NCI-H1694 treated with DMSO at 0.1 percent for 48 hours (cell line): ENCODE results near the gene FLYWCH1.

Source experiments
- DNase-seq: peaks from one replicate; lab custom pipeline; 2025; lab: John Stamatoyannopoulos, UW

FLYWCH1 gene

GRCh38 chr16:2953706-2954627 lies 42.2 kb downstream of the FLYWCH1 start:
- DNase-seq: peak; percentile 29

- DNase-seq: no peak
Measured at GRCh38 chr16:2954656-2955381, 43.1 kb downstream of the FLYWCH1 start.

DNA sequence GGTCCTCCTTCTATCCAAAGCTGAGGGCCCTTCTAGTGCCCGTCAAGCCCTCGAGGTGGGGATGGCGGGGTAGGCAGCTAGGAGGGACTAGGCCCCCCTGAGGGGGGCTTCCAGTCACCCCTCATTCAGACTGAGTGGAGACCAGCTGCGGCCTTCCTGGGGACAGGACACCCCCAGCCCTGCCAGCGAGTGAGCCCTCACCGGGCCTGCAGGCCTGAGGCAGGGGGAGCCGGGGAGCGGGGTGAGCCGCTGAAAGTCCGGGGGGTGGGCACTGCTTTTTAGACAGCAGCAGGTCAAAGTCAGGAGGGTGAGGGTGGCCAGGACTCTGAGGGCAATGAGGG lies 43.7 kb downstream of the FLYWCH1 start:
- no peak for DNase-seq

GRCh38 chr16:2955779-2956578 lies 44.2 kb downstream of the FLYWCH1 start:
- DNase-seq: no peak

GRCh38 chr16:2956579-2956956 lies 44.8 kb downstream of the FLYWCH1 start:
- DNase-seq: no peak

GRCh38 chr16:2959206-2959605 lies 47.5 kb downstream of the FLYWCH1 start:
- DNase-seq: no peak

DNA sequence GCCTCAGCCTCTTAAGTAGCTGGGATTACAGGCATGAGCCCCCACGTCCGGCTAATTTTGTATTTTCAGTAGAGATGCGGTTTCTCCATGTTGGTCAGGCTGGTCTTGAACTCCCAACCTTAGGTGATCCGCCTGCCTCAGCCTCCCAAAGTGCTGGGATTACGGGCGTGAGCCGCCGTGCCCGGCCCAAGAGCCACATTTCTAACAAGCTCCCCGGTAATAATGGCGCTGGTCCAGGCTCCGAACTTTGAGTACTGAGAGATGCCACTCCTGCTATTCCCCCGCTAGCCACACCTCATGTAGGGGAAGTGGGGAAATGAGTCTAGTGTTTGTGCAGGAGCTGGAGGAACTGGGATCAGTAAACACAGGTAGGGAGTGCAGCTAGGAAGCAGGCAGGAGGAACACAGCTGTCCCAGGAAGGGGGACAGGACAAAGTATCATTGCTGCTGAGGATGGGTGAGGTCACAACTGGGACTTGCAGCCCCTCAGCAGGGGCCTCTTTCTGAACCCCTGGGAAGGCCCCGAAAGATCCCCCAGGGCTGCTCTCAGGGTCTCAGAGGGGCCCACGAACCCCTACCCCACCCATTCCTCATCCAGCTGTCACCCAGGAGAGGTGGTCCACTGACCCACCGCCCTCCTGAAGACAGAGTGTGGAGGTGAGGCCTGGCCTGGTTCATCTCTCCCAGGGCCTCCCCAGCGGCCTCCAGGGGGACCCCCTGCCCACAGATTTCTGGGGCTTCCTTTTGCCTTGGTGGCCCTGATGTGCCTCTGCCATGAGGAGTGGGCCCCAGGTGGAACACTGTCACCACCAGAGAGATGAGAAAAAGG lies 48.7 kb downstream of the FLYWCH1 start:
- no peak for DNase-seq

DNA sequence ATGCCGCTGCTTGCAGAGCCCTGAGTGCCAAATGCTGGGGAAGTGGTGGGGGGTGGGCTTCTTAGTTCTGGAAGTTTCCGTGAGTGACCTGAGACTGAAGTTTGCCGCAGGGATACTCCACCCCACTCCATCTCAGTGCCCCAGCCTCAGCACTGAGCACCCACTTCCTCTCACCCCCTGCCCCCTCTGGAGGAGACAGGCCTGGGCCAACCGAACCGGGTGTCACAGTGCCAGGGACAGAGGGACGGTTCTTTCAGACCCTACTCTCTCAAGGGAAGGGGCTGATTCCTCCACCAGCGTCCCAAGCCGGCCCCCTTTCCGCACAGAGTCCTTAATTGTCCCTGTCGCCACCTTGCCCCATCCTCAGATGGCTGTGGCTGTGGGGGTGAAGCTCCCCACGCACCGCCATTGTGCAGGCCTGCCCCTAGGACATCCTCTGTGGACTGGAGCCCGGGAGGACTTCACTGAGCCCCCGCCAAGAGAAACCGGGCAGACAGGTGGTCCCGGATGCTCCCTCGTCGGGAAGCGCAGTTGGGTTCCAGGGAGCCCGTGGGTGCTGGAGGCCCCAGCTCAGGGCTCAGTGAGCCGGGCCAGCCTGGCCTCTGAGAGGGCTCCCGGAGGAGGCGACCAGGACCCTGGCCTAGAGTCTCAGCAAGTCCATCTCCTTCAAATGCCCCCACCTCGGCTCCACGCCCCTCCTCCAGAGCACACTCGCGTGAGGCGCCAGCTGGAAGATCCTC lies 50.8 kb downstream of the FLYWCH1 start:
- no peak for DNase-seq

GRCh38 chr16:2963074-2963722 lies 51.5 kb downstream of the FLYWCH1 start:
- no peak for DNase-seq

DNA sequence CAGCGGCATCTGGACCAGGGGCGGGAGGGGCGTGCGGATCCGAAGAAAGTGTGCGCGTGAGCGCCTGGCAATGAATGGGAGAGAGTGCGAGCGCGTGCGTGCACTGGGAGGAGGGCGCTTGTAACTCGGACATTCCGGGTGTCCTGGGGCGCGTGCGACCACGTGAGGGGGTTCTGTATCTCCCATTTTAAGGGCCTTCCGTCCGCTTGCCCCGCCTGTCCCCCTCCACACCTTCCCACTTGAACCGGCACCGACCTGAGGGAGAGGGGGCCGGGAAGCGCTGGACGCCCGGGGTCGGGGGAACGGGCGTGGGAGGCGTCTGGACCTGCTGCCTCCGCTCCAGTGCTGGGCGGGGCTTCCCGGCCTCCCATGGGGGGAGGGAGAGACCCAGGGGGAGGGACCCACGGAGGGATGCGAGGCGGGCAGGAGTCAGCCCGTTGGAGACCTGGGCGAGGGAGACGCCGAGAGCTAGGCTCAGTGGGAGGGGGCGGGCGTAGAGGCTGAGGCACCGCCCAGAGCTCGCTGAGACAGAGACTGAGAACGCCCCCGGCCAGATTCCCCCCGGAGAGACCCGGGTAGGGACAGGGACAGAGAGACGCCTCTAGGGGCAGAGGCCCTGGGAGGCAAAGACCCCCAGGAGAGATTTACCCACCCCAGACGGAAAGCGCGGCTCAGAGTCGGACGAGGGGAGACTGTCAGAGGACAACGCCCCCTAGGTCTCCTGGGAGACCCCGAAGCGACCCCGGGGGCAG lies 52.2 kb downstream of the FLYWCH1 start, which contains the start of gene KREMEN2:
Gene KREMEN2, plus strand, starts transcription at position 553 of the 752 bp plus-strand sequence. CDS start 246 bp downstream, outside the sequence.
- peak; percentile 30 for DNase-seq

DNA sequence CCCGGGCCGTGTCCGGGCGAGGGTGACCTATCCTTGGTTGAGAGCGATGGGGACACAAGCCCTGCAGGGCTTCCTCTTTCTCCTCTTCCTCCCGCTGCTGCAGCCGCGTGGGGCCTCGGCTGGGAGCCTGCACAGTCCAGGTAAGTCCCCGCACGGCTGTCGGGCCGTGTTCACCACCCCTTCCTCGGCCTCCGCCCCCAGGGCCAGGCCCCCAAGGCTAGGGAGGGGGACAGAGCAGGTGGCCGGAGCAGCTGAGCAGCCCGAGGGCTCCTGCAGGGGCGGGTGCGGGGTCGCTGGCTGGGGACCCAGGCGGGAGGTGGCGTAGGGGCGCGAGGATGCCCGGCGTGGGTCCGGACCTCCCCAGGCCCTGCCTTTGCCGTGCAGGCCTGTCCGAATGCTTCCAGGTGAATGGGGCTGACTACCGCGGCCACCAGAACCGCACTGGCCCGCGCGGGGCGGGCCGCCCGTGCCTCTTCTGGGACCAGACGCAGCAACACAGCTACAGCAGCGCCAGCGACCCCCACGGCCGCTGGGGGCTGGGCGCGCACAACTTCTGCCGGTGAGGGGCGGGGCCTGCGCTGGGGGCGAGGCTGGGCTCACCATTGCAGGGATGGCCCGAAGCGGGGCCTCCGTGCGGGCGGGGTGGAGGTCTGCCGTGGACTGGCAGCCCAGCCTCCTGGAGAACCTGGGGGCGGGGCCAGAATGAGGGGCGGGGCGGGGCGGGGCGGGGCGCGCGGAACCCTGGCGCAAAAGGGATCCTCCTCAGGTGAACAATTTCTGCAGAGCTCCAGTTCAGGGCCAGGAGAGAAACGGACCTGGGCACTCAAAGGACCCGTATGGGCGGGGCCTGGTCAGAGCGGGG lies 53.0 kb downstream of the FLYWCH1 start:
- peak; percentile 49 for DNase-seq

DNA sequence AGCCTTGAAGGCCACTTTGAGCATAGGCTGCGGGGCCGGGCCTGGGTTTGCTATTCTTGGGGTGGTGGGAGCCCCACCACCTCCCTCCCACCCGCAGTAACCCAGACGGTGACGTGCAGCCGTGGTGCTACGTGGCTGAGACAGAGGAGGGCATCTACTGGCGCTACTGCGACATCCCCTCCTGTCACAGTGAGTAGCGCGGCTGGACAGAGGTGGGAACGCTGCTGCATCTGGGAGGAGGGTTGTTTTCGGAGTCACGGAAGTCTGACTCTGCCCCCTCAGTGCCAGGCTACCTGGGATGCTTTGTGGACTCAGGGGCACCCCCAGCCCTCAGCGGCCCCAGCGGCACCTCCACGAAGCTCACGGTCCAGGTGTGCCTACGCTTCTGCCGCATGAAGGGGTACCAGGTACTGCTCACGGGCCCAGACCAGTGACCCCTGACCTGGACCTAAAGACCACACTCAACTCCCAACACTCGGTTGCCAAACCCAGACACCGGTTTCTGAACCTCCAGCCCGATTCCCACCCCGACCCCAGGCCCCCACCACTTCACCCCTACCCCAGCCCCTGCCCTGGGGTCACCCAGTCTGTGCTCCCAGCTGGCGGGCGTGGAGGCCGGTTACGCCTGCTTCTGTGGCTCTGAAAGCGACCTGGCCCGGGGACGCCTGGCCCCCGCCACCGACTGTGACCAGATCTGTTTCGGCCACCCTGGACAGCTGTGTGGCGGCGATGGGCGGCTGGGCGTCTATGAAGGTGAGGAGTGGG lies 54.5 kb downstream of the FLYWCH1 start:
- no peak for DNase-seq

DNA sequence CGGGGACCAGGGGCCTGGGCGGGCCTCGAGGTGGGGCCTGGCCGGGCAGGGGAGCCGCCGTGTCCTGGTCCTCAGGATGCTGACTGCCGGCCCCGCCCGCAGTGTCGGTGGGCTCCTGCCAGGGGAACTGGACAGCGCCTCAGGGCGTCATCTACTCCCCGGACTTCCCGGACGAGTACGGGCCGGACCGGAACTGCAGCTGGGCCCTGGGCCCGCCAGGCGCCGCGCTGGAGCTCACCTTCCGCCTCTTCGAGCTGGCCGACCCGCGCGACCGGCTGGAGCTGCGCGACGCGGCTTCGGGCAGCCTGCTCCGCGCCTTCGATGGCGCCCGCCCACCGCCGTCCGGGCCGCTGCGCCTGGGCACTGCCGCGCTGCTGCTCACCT lies 55.1 kb downstream of the FLYWCH1 start:
- no peak for DNase-seq

DNA sequence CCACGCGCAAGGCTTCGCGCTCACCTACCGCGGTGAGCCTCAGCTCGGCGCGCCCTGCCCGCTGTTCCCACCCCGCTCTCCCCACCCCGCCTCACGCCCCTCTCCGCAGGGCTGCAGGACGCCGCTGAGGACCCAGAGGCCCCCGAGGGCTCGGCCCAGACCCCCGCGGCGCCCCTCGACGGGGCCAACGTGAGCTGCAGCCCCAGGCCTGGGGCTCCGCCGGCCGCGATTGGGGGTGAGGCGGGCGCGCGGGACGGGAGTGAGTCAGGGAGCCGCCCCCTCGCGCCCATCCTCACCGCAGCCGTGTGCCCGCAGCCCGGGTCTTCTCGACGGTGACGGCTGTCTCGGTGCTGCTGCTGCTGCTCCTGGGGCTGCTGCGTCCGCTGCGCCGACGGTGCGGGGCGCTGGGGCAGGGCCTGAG lies 55.5 kb downstream of the FLYWCH1 start:
- no peak for DNase-seq

- no peak for DNase-seq
Measured at GRCh38 chr16:2967721-2968161, 56.0 kb downstream of the FLYWCH1 start.

GRCh38 chr16:2968368-2968737 lies 56.6 kb downstream of the FLYWCH1 start:
- peak; percentile 24 for DNase-seq

GRCh38 chr16:2968738-2969544 lies 57.2 kb downstream of the FLYWCH1 start, which contains the start of gene PAQR4:
TSS of gene PAQR4 (plus strand) at chr16:2969348. CDS start at chr16:2969675, 327 bp downstream.
- peak; percentile 75 for DNase-seq
